Panc1 (cell line): ENCODE results near the gene KIAA2012. TPM values are rescaled to one million over a fixed set of nuclear protein-coding genes. Genes with fewer than 3 reads are reported as not detected.

Experiments used
- ATAC-seq: fragments of 200-7000 bp; cut with Tn5 transposase; 2 replicates; pipeline ENCODE4 v1.9.1; 2020; ENCODE audit warnings: mild to moderate bottlenecking, moderate library complexity
- BruUV-seq: library from RNA; stranded (reverse); fragments of 400-500 nt; replicated peaks from 2 replicates; lab custom pipeline; 2021; lab: Mats Ljungman, UMichigan
- CTCF ChIA-PET: fragments of 300-600 bp; sonication (Branson Sonifier 250); formaldehyde crosslinking; loops from one replicate; lab custom pipeline; 2022; ENCODE audit warnings: antibody characterized with exemption; lab: Charles Lee
- POLR2A ChIA-PET: fragments of 300-600 bp; sonication (Branson Sonifier 250); formaldehyde crosslinking; loops from one replicate; lab custom pipeline; 2022; ENCODE audit warnings: antibody characterized with exemption; lab: Charles Lee
- DNase-seq: peaks from one replicate; pipeline ENCODE4 v3.0.0-alpha.2; 2010; ENCODE audit warnings: low read depth, low spot score
- H3K27ac ChIP-seq: 2 replicates; pipeline ENCODE4 v1.5.1; 2011; ENCODE audit warnings: mild to moderate bottlenecking, low read length, inconsistent platforms
- H3K27me3 ChIP-seq: fragments of 200-500 bp; sonication (Bioruptor generic); 2 replicates; pipeline ENCODE4 v1.6.0; 2014; ENCODE audit warnings: low read length, inconsistent platforms; ENCODE audit not compliant: control insufficient read depth, insufficient read depth
- H3K36me3 ChIP-seq: fragments of 200-500 bp; sonication (Bioruptor generic); 2 replicates; pipeline ENCODE4 v1.5.1; 2014; ENCODE audit warnings: inconsistent platforms, mild to moderate bottlenecking, low read length, moderate library complexity; ENCODE audit not compliant: control insufficient read depth, insufficient read depth
- H3K4me1 ChIP-seq: 2 replicates; pipeline ENCODE4 v1.5.1; 2011; ENCODE audit warnings: inconsistent platforms, mild to moderate bottlenecking, low read length, moderate library complexity; ENCODE audit not compliant: control insufficient read depth, insufficient read depth
- H3K4me3 ChIP-seq, 2 experiments: 2 replicates each; pipeline ENCODE4 v1.5.1; 2011 to 2012; ENCODE audit warnings: low read depth in 2 of 2, low read length in 2 of 2, mild to moderate bottlenecking in 2 of 2, inconsistent platforms in 1 of 2, moderate library complexity in 1 of 2
- H3K9me3 ChIP-seq: fragments of 200-500 bp; sonication (Bioruptor generic); 2 replicates; pipeline ENCODE4 v1.5.1; 2014; ENCODE audit warnings: low read depth, mild to moderate bottlenecking, inconsistent platforms, low read length, moderate library complexity; ENCODE audit not compliant: control insufficient read depth, insufficient read depth
- POLR2AphosphoS5 ChIP-seq: IDR thresholded peaks from 2 replicates; pipeline ENCODE4 v1.6.1; 2012; ENCODE audit warnings: mild to moderate bottlenecking, low read depth, low read length, moderate library complexity
- SIN3A ChIP-seq: IDR thresholded peaks from 2 replicates; pipeline ENCODE4 v1.6.1; 2012; ENCODE audit warnings: low read depth, mild to moderate bottlenecking, low read length, moderate library complexity, borderline replicate concordance; ENCODE audit not compliant: insufficient read depth
- TCF7L2 ChIP-seq: IDR thresholded peaks from 2 replicates; pipeline ENCODE4 v1.6.1; 2011; ENCODE audit warnings: mild to moderate bottlenecking, low read depth, low read length, inconsistent platforms
- in situ Hi-C: cut with HindIII; loops from 2 replicates; pipeline ENCODE4 v1.10.0; 2016; ENCODE audit warnings: low sequenced_read_pairs, low pct_unique_long_range_greater_than_20kb
- intact Hi-C: fragments of 100-400 bp; cut with micrococcal nuclease; formaldehyde crosslinking; loops from one replicate; pipeline ENCODE4 v1.10.0; 2022; ENCODE audit not compliant: unreplicated experiment
- total RNA-seq: library from RNA; stranded (reverse); gene quantifications from one replicate; pipeline ENCODE4 v1.2.1, GENCODE V29; 2021; ENCODE audit not compliant: unreplicated experiment
- TF ChIP-seq, protein P1 (sequence below): fragments of 450-650 bp; IDR thresholded peaks from 2 replicates; pipeline ENCODE4 v1.5.1; 2017; ENCODE audit warnings: mild to moderate bottlenecking
- TF ChIP-seq, protein P2 (sequence below), 2 experiments: IDR thresholded peaks; 2 replicates each; pipeline ENCODE4 v1.6.1; 2011 to 2012; ENCODE audit warnings: low read depth in 2 of 2, control low read depth in 1 of 2, low read length in 1 of 2, mild to moderate bottlenecking in 1 of 2, moderate library complexity in 1 of 2; ENCODE audit not compliant: insufficient read depth in 1 of 2

The KIAA2012 gene
- total RNA-seq, 1 experiment from 2014 or later = not detected

DNA sequence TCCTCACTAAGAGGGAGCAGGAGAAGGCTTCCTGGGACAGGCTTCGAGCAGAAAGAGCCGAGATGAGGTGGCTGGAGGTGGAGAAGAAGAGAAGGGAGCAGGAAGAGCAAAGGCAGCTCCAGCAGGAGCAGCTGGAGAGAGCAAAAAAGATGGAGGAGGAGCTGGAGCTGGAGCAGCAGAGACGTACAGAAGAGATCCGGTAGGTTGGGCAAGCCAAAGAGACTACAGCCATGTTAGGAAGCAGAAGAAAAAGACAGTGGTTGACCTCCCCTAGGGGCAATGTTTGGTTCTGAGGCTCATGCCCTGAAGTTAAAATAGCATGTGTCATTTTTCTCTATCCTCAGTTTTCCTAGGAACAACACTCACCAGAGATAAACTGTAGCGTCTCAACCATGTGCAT lies 120.2 kb downstream of the KIAA2012 start:
- Histone ChIP-seq H3K4me1 (no peaks in the 10 kb centered on the region), H3K27ac (no peak overlapping the region), H3K36me3 (no peaks in the 10 kb centered on the region), H3K27me3 (no peaks in the 10 kb centered on the region), H3K4me3 (no peak overlapping the region), H3K9me3 (no peaks in the 10 kb centered on the region)
- CTCF ChIA-PET = no interaction called here
- ATAC-seq (no peak), DNase-seq (no peak)
- TF ChIP-seq, protein P1, sequence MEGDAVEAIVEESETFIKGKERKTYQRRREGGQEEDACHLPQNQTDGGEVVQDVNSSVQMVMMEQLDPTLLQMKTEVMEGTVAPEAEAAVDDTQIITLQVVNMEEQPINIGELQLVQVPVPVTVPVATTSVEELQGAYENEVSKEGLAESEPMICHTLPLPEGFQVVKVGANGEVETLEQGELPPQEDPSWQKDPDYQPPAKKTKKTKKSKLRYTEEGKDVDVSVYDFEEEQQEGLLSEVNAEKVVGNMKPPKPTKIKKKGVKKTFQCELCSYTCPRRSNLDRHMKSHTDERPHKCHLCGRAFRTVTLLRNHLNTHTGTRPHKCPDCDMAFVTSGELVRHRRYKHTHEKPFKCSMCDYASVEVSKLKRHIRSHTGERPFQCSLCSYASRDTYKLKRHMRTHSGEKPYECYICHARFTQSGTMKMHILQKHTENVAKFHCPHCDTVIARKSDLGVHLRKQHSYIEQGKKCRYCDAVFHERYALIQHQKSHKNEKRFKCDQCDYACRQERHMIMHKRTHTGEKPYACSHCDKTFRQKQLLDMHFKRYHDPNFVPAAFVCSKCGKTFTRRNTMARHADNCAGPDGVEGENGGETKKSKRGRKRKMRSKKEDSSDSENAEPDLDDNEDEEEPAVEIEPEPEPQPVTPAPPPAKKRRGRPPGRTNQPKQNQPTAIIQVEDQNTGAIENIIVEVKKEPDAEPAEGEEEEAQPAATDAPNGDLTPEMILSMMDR = no peak
- BruUV-seq = no TSS peak
- POLR2A ChIA-PET = interaction anchor here (0.6 kb wide), 1 partner anchor 106 kb away, joined by 13 read pairs; no protein-coding TSS in a partner anchor
- in situ Hi-C loops = no loop called here
- intact Hi-C loops = no loop called here

DNA sequence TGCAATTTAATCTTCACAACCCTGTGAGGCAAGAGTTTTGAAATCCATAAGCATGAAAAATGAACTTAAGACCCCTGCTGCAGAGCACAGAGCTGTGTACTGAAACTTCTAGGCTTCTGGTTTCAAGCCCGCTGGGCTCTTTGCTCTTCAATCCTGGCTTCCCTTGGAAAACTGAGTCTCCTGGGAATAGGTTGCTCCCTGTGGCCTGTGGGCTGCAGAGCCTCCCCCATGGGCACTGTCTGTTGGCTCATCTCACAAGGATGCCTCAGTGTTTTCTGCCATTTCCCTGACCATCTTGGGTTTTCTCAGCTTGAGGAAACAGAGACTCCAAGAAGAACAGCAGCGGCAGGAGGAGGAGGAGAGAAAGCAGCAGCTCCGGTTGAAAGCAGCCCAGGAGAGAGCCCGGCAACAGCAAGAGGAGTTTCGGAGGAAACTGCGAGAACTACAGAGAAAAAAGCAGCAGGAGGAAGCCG lies 120.9 kb downstream of the KIAA2012 start:
- intact Hi-C loops (no loop called here), in situ Hi-C loops (no loop called here)
- ChIA-PET POLR2A (interaction anchor here (0.6 kb wide), 1 partner anchor 106 kb away, joined by 13 read pairs; no protein-coding TSS in a partner anchor), CTCF (no interaction called here)
- Histone ChIP-seq H3K4me3 (no peak overlapping the region), H3K27me3 (no peaks in the 10 kb centered on the region), H3K36me3 (no peaks in the 10 kb centered on the region), H3K4me1 (no peaks in the 10 kb centered on the region), H3K27ac (no peak overlapping the region), H3K9me3 (no peaks in the 10 kb centered on the region)
- TF ChIP-seq TCF7L2 (no peak), SIN3A (no peak)
- TF ChIP-seq, protein P2, sequence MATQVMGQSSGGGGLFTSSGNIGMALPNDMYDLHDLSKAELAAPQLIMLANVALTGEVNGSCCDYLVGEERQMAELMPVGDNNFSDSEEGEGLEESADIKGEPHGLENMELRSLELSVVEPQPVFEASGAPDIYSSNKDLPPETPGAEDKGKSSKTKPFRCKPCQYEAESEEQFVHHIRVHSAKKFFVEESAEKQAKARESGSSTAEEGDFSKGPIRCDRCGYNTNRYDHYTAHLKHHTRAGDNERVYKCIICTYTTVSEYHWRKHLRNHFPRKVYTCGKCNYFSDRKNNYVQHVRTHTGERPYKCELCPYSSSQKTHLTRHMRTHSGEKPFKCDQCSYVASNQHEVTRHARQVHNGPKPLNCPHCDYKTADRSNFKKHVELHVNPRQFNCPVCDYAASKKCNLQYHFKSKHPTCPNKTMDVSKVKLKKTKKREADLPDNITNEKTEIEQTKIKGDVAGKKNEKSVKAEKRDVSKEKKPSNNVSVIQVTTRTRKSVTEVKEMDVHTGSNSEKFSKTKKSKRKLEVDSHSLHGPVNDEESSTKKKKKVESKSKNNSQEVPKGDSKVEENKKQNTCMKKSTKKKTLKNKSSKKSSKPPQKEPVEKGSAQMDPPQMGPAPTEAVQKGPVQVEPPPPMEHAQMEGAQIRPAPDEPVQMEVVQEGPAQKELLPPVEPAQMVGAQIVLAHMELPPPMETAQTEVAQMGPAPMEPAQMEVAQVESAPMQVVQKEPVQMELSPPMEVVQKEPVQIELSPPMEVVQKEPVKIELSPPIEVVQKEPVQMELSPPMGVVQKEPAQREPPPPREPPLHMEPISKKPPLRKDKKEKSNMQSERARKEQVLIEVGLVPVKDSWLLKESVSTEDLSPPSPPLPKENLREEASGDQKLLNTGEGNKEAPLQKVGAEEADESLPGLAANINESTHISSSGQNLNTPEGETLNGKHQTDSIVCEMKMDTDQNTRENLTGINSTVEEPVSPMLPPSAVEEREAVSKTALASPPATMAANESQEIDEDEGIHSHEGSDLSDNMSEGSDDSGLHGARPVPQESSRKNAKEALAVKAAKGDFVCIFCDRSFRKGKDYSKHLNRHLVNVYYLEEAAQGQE (IDR thresholded peaks at IDR 0.05; ENCODE audit: insufficient read depth in 1 of 2, low read depth in 2 of 2, low read length in 1 of 2) = no peak
- DNase-seq (no peak), ATAC-seq (no peak)
- no TSS peak for BruUV-seq

DNA sequence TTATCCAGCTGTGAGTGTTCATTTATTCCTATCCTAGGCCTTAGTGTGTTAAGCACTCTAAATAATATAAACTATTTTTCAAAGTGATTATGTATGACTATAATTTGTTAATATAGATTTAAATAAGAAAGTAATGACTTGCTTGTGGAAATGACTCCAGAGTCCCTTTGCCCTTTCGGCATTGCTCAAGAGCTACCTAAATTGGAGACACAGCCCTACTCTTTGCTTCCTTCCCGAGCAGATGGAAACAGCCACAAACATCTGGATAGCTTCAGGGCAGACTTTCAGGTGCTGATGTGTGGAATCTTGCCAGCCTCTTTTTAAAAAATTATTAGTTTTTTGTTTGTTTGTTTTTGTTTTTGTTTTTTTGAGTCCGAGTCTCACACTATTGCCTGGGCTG lies 121.4 kb downstream of the KIAA2012 start:
- H3K4me1 ChIP-seq = no peaks in the 10 kb centered on the region
- POLR2A ChIA-PET = no interaction called here
- TF ChIP-seq SIN3A (no peak), TCF7L2 (no peak), POLR2AphosphoS5 (no peak)
- TF ChIP-seq, protein P2 (IDR thresholded peaks at IDR 0.05; ENCODE audit: insufficient read depth in 1 of 2, low read depth in 2 of 2, low read length in 1 of 2) = no peak
- TF ChIP-seq, protein P1 = no peak
- H3K4me3 ChIP-seq = no peak overlapping the region
- H3K9me3 ChIP-seq = no peaks in the 10 kb centered on the region
- DNase-seq = no peak
- intact Hi-C loops (no loop called here), in situ Hi-C loops (no loop called here)
- BruUV-seq = no TSS peak
- CTCF ChIA-PET = no interaction called here
- no peaks in the 10 kb centered on the region for H3K36me3 ChIP-seq
- no peak overlapping the region for H3K27ac ChIP-seq
- ATAC-seq = no peak
- H3K27me3 ChIP-seq = no peaks in the 10 kb centered on the region
